H1 (cell line): Measurements from ENCODE around the gene SUGP2.

Experiments
- CBX5 ChIP-seq: fragments of 300-800, 300-1000 bp; sonication (generic); IDR thresholded peaks from 2 replicates; pipeline ENCODE4 v1.7.1; 2016; ENCODE audit warnings: antibody characterized with exemption, low read length, low read depth
- CREB1 ChIP-seq: IDR thresholded peaks from 2 replicates; pipeline ENCODE4 v1.6.1; 2012; ENCODE audit warnings: inconsistent platforms
- EP300 ChIP-seq, 2 experiments: IDR thresholded peaks; 1 replicate in 1 of 2; 2 replicates in 1 of 2; pipeline ENCODE4 v1.6.1; 2011 to 2012; ENCODE audit warnings: low read depth in 2 of 2, low read length in 2 of 2, mild to moderate bottlenecking in 2 of 2, borderline replicate concordance in 1 of 2, inconsistent platforms in 1 of 2, moderate library complexity in 1 of 2
- GABPA ChIP-seq: IDR thresholded peaks from 2 replicates; pipeline ENCODE4 v1.6.1; 2011; ENCODE audit warnings: mild to moderate bottlenecking, low read length, moderate library complexity, borderline replicate concordance; ENCODE audit not compliant: insufficient read depth
- GTF2F1 ChIP-seq: IDR thresholded peaks from 2 replicates; pipeline ENCODE4 v1.6.1; 2012; ENCODE audit warnings: low read depth, low read length, improper control_type of control experiment, borderline replicate concordance
- KDM1A ChIP-seq: fragments of 200-600, 300-600 bp; sonication (generic); IDR thresholded peaks from 2 replicates; pipeline ENCODE4 v1.7.1; 2016; ENCODE audit warnings: mild to moderate bottlenecking, low read length, borderline replicate concordance
- PHF8 ChIP-seq: fragments of 200-600 bp; sonication (generic); conservative IDR thresholded peaks from 2 replicates; pipeline ENCODE4 v1.7.1; 2012; ENCODE audit warnings: low read depth, mild to moderate bottlenecking, inconsistent platforms, low read length, moderate library complexity
- POLR2A ChIP-seq, 2 experiments: IDR thresholded peaks; 1 replicate in 1 of 2; 2 replicates in 1 of 2; pipeline ENCODE4 v1.6.1; 2011; ENCODE audit warnings: low read depth in 2 of 2, low read length in 2 of 2, mild to moderate bottlenecking in 2 of 2; ENCODE audit errors: control extremely low read depth in 1 of 2
- RFX5 ChIP-seq: IDR thresholded peaks from 2 replicates; pipeline ENCODE4 v1.6.1; 2011; ENCODE audit warnings: low read depth, low read length, improper control_type of control experiment, borderline replicate concordance
- RXRA ChIP-seq: IDR thresholded peaks from 2 replicates; pipeline ENCODE4 v1.6.1; 2011; ENCODE audit warnings: low read depth, mild to moderate bottlenecking, low read length, moderate library complexity; ENCODE audit not compliant: insufficient read depth
- SP1 ChIP-seq: IDR thresholded peaks from 2 replicates; pipeline ENCODE4 v1.6.1; 2011; ENCODE audit warnings: low read depth, low read length
- ZNF274 ChIP-seq: IDR thresholded peaks from 2 replicates; pipeline ENCODE4 v1.7.0; 2012; ENCODE audit warnings: low read length, borderline replicate concordance; ENCODE audit errors: extremely low read depth
- TF ChIP-seq, protein P1 (sequence below), 3 experiments: IDR thresholded peaks; 1 replicate in 2 of 3; 2 replicates in 1 of 3; pipeline versions ENCODE4 v1.5.1 to v1.6.1; 2011; ENCODE audit warnings: low read length in 3 of 3, mild to moderate bottlenecking in 3 of 3, inconsistent platforms in 2 of 3, low read depth in 1 of 3, moderate library complexity in 1 of 3; ENCODE audit not compliant: insufficient read depth in 1 of 3; ENCODE audit errors: control extremely low read depth in 1 of 3
- TF ChIP-seq, protein P2 (sequence below): IDR thresholded peaks from 2 replicates; pipeline ENCODE4 v1.6.1; 2011; ENCODE audit warnings: low read depth, mild to moderate bottlenecking, low read length; ENCODE audit not compliant: insufficient read depth

DNA sequence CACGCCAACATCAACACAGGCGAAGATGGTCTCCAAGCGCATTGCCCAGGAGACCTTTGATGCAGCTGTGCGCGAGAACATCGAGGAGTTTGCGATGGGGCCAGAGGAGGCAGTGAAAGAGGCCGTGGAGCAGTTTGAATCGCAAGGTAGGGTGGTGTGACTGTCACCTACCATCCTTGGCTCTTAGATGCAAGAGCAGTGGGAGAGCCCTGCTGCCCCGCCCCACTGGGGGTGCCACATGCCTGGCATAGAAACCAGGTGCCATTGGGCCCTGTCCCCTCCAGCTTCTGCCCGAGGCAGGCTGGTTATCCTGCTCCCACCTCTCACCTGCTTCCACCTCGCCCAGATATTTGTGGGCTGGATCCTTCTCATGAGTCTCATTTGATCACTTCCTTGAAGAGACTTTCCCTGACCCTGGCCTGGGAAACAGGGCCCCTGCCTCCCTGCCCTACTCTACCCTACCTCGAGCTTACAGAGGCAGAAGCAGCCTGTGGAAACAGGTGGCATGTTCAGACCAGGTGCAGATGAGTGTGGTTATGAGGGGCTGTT lies 9.5 kb upstream of the SUGP2 start:
- no peak for TF ChIP-seq RXRA
- no peak for TF ChIP-seq GTF2F1
- no peak for TF ChIP-seq PHF8
- TF ChIP-seq GABPA: no peak
- TF ChIP-seq, protein P1, sequence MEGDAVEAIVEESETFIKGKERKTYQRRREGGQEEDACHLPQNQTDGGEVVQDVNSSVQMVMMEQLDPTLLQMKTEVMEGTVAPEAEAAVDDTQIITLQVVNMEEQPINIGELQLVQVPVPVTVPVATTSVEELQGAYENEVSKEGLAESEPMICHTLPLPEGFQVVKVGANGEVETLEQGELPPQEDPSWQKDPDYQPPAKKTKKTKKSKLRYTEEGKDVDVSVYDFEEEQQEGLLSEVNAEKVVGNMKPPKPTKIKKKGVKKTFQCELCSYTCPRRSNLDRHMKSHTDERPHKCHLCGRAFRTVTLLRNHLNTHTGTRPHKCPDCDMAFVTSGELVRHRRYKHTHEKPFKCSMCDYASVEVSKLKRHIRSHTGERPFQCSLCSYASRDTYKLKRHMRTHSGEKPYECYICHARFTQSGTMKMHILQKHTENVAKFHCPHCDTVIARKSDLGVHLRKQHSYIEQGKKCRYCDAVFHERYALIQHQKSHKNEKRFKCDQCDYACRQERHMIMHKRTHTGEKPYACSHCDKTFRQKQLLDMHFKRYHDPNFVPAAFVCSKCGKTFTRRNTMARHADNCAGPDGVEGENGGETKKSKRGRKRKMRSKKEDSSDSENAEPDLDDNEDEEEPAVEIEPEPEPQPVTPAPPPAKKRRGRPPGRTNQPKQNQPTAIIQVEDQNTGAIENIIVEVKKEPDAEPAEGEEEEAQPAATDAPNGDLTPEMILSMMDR (IDR thresholded peaks at IDR 0.05; ENCODE audit: control extremely low read depth in 1 of 3, insufficient read depth in 1 of 3, low read depth in 1 of 3, low read length in 3 of 3): no peak
- TF ChIP-seq CREB1: no peak
- no peak for TF ChIP-seq ZNF274
- no peak for TF ChIP-seq POLR2A (IDR thresholded peaks at IDR 0.05; ENCODE audit: control extremely low read depth in 1 of 2, low read depth in 2 of 2, low read length in 2 of 2)
- no peak for TF ChIP-seq KDM1A
- no peak for TF ChIP-seq SP1
- TF ChIP-seq RFX5: no peak
- no peak for TF ChIP-seq CBX5
- TF ChIP-seq, protein P2, sequence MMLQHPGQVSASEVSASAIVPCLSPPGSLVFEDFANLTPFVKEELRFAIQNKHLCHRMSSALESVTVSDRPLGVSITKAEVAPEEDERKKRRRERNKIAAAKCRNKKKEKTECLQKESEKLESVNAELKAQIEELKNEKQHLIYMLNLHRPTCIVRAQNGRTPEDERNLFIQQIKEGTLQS: no peak
- TF ChIP-seq EP300 (IDR thresholded peaks at IDR 0.05; ENCODE audit: borderline replicate concordance in 1 of 2, low read depth in 2 of 2, low read length in 2 of 2): no peak
